ENCODE results near the gene TNFRSF18.

- TF ChIP-seq, protein P1, sequence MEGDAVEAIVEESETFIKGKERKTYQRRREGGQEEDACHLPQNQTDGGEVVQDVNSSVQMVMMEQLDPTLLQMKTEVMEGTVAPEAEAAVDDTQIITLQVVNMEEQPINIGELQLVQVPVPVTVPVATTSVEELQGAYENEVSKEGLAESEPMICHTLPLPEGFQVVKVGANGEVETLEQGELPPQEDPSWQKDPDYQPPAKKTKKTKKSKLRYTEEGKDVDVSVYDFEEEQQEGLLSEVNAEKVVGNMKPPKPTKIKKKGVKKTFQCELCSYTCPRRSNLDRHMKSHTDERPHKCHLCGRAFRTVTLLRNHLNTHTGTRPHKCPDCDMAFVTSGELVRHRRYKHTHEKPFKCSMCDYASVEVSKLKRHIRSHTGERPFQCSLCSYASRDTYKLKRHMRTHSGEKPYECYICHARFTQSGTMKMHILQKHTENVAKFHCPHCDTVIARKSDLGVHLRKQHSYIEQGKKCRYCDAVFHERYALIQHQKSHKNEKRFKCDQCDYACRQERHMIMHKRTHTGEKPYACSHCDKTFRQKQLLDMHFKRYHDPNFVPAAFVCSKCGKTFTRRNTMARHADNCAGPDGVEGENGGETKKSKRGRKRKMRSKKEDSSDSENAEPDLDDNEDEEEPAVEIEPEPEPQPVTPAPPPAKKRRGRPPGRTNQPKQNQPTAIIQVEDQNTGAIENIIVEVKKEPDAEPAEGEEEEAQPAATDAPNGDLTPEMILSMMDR (IDR thresholded peaks at IDR 0.05) = no peak
- no peak for TF ChIP-seq POLR2A (IDR thresholded peaks at IDR 0.05)
These were observed 33.4 kb upstream of the TNFRSF18 start for GRCh38 chr1:1239614-1240347.

All from testis (tissue), 2 donors.